GF-D8 (cell line): ENCODE data around the gene ACOX3.
"Not testable (repeated sequence)": the region's sequence is repeated elsewhere in the genome, so short reads cannot be mapped to it uniquely, and the experiment has no call there.

Experiments used
- DNase-seq: peaks from one replicate; lab custom pipeline; 2025; lab: John Stamatoyannopoulos, UW

Gene ACOX3

GRCh38 chr4:8440492-8441311 lies at the start of gene ACOX3, which contains the start of gene TRMT44:
Gene ACOX3 (minus strand): TSS chr4:8440723. CDS start chr4:8416521, 24,202 bp downstream.
Gene TRMT44 (plus strand): TSS chr4:8440777. CDS start chr4:8440823, 46 bp downstream.
- peak; percentile 34 for DNase-seq

- no peak for DNase-seq
Measured at GRCh38 chr4:8488791-8489369, 48.4 kb upstream of the ACOX3 start.

- not testable (repeated sequence) for DNase-seq
Measured at GRCh38 chr4:8486643-8487042, 46.1 kb upstream of the ACOX3 start.

GRCh38 chr4:8480221-8480620 lies 39.7 kb upstream of the ACOX3 start:
- DNase-seq, result no peak

GRCh38 chr4:8478801-8479744 lies 38.5 kb upstream of the ACOX3 start:
- DNase-seq, result no peak

GRCh38 chr4:8478371-8478770 lies 37.8 kb upstream of the ACOX3 start:
- DNase-seq, result no peak

GRCh38 chr4:8477676-8478075 lies 37.2 kb upstream of the ACOX3 start:
- no peak for DNase-seq

- no peak for DNase-seq
Measured at GRCh38 chr4:8477095-8477635, 36.6 kb upstream of the ACOX3 start.

- DNase-seq, result no peak
Measured at GRCh38 chr4:8475751-8476575, 35.4 kb upstream of the ACOX3 start.

- no peak for DNase-seq
Measured at GRCh38 chr4:8474856-8475255, 34.3 kb upstream of the ACOX3 start.

GRCh38 chr4:8473920-8474590 lies 33.5 kb upstream of the ACOX3 start:
- DNase-seq, result no peak

GRCh38 chr4:8473198-8473919 lies 32.8 kb upstream of the ACOX3 start:
- DNase-seq, result no peak

- DNase-seq, result no peak
Measured at GRCh38 chr4:8472689-8473197, 32.2 kb upstream of the ACOX3 start.

- DNase-seq, result no peak
Measured at GRCh38 chr4:8472158-8472688, 31.7 kb upstream of the ACOX3 start.

- no peak for DNase-seq
Measured at GRCh38 chr4:8471211-8471875, 30.8 kb upstream of the ACOX3 start.

GRCh38 chr4:8470451-8471024 lies 30.0 kb upstream of the ACOX3 start:
- no peak for DNase-seq

- DNase-seq, result no peak
Measured at GRCh38 chr4:8469550-8469949, 29.0 kb upstream of the ACOX3 start.

- DNase-seq, result no peak
Measured at GRCh38 chr4:8468746-8469535, 28.4 kb upstream of the ACOX3 start.
